CD14-positive monocyte (primary cell): Measurements from ENCODE around the gene UQCRH. TPM values are rescaled to one million over a fixed set of nuclear protein-coding genes. Genes with fewer than 3 reads are reported as not detected.
A peak's percentile ranks its signal among the peaks of the same experiment; 100 is the strongest.
"Not testable (repeated sequence)": the region's sequence is repeated elsewhere in the genome, so short reads cannot be mapped to it uniquely, and the experiment has no call there.

Experiments
- DNase-seq, 3 donors: peaks; one replicate each; pipeline ENCODE4 v3.0.0-alpha.2; 2011 to 2022
- H2AFZ ChIP-seq: 2 replicates; pipeline ENCODE4 v1.6.0; 2012; ENCODE audit warnings: mild to moderate bottlenecking, low read depth, low read length, inconsistent platforms; ENCODE audit not compliant: insufficient read depth, poor library complexity, severe bottlenecking
- H3K27ac ChIP-seq, 2 donors: 1 replicate in 1 of 2; 2 replicates in 1 of 2; pipeline ENCODE4 v1.5.1; 2012 to 2013; ENCODE audit warnings: low read length in 2 of 2, control low read depth in 1 of 2, inconsistent platforms in 1 of 2, low read depth in 1 of 2, mild to moderate bottlenecking in 1 of 2
- H3K27me3 ChIP-seq, 2 donors: one replicate each; pipeline versions ENCODE4 v1.6.0 to v1.6.1; 2011 to 2013; ENCODE audit warnings: low read length in 2 of 2; ENCODE audit not compliant: control insufficient read depth in 2 of 2, insufficient read depth in 2 of 2
- H3K36me3 ChIP-seq, 2 donors: replicated peaks in 1 of 2; 1 replicate in 1 of 2; 2 replicates in 1 of 2; pipeline versions ENCODE4 v1.5.1 to v1.6.1; 2012 to 2013; ENCODE audit warnings: low read length in 2 of 2, control low read depth in 1 of 2, inconsistent platforms in 1 of 2, mild to moderate bottlenecking in 1 of 2; ENCODE audit not compliant: insufficient read depth in 2 of 2, control insufficient read depth in 1 of 2
- H3K4me1 ChIP-seq, 2 donors: 1 replicate in 1 of 2; 2 replicates in 1 of 2; pipeline versions ENCODE4 v1.5.1 to v1.6.1; 2012 to 2013; ENCODE audit warnings: low read length in 2 of 2, control low read depth in 1 of 2, inconsistent platforms in 1 of 2, mild to moderate bottlenecking in 1 of 2, moderate library complexity in 1 of 2; ENCODE audit not compliant: insufficient read depth in 2 of 2, control insufficient read depth in 1 of 2
- H3K4me2 ChIP-seq: replicated peaks from 2 replicates; pipeline ENCODE3; 2012; ENCODE audit warnings: low read length, moderate library complexity, mild to moderate bottlenecking; ENCODE audit not compliant: poor library complexity, severe bottlenecking; ENCODE audit errors: extremely low read depth
- H3K4me3 ChIP-seq, 3 experiments: fragments of 200-600 bp in 1 of 3; sonication (generic) in 1 of 3; replicated peaks in 1 of 3; 1 replicate in 2 of 3; 2 replicates in 1 of 3; pipeline ENCODE4 v1.5.1; 2011 to 2013; ENCODE audit warnings: low read length in 3 of 3, mild to moderate bottlenecking in 3 of 3, control low read depth in 2 of 3, low read depth in 2 of 3, inconsistent platforms in 1 of 3, moderate library complexity in 1 of 3
- H3K79me2 ChIP-seq: 2 replicates; pipeline ENCODE4 v1.6.0; 2012; ENCODE audit warnings: mild to moderate bottlenecking, control low read depth, inconsistent platforms, low read length, moderate library complexity; ENCODE audit not compliant: insufficient read depth
- H3K9ac ChIP-seq: 2 replicates; pipeline ENCODE4 v1.6.0; 2017; ENCODE audit warnings: low read length, mild to moderate bottlenecking; ENCODE audit not compliant: insufficient read depth, poor library complexity, severe bottlenecking
- H3K9me3 ChIP-seq, 2 donors: replicated peaks in 1 of 2; 1 replicate in 1 of 2; 2 replicates in 1 of 2; pipeline versions ENCODE4 v1.5.1 to v1.6.1; 2012 to 2013; ENCODE audit warnings: low read length in 2 of 2, control low read depth in 1 of 2; ENCODE audit not compliant: control insufficient read depth in 1 of 2, insufficient read depth in 1 of 2
- H4K20me1 ChIP-seq: 2 replicates; pipeline ENCODE4 v1.6.0; 2012; ENCODE audit warnings: mild to moderate bottlenecking, low read length, control low read depth, moderate library complexity; ENCODE audit not compliant: insufficient read depth
- H3K27ac Mint-ChIP-seq, 7 donors: one replicate each; pipeline ENCODE4 v1.8.0; 2020; ENCODE audit warnings: mild to moderate bottlenecking in 7 of 7, mixed read lengths in 7 of 7, moderate library complexity in 6 of 7, inconsistent platforms in 2 of 7
- H3K27me3 Mint-ChIP-seq, 3 donors: one replicate each; pipeline ENCODE4 v1.8.0; 2021 to 2022; ENCODE audit warnings: low read depth in 3 of 3, mild to moderate bottlenecking in 3 of 3, mixed read lengths in 3 of 3, moderate library complexity in 3 of 3, inconsistent platforms in 1 of 3
- H3K36me3 Mint-ChIP-seq, 2 donors: one replicate each; pipeline ENCODE4 v1.8.0; 2020; ENCODE audit warnings: mixed read lengths in 2 of 2, inconsistent platforms in 1 of 2, mild to moderate bottlenecking in 1 of 2
- H3K4me1 Mint-ChIP-seq: one replicate; pipeline ENCODE4 v1.8.0; 2020; ENCODE audit warnings: mild to moderate bottlenecking, mixed read lengths
- H3K4me3 Mint-ChIP-seq, 2 donors: one replicate each; pipeline ENCODE4 v1.8.0; 2020; ENCODE audit warnings: mild to moderate bottlenecking in 2 of 2, mixed read lengths in 2 of 2, moderate library complexity in 1 of 2
- H3K9me3 Mint-ChIP-seq, 7 donors: one replicate each; pipeline ENCODE4 v1.8.0; 2020 to 2022; ENCODE audit warnings: mixed read lengths in 7 of 7, mild to moderate bottlenecking in 6 of 7, moderate library complexity in 6 of 7, inconsistent platforms in 2 of 7
- CTCF ChIP-seq: fragments of 200-600 bp; IDR thresholded peaks from one replicate; pipeline ENCODE4 v1.8.0; 2022; ENCODE audit warnings: antibody characterized with exemption, mild to moderate bottlenecking
- WGBS: methylation state at CpG from one replicate; pipeline ENCODE4 v1.1.5; 2013; ENCODE audit warnings: missing lambda C conversion rate; ENCODE audit not compliant: insufficient coverage; 5-methylcytosine and 5-hydroxymethylcytosine counted together
- intact Hi-C, 2 donors: fragments of 100-400 bp; cut with micrococcal nuclease; formaldehyde crosslinking; loops; one replicate each; pipeline versions ENCODE4 v1.15.0 to v1.15.1; 2023
- polyA plus RNA-seq, 3 donors: library from polyadenylated mRNA; depleted of rRNA in 1 of 3; unstranded in 2 of 3; stranded (reverse) in 1 of 3; fragments of 300-500 nt in 2 of 3; fragments of >200 nt in 1 of 3; fragmentation: Illumina TruSeq in 2 of 3; gene quantifications; 1 replicate in 2 of 3; 2 replicates in 1 of 3; pipeline ENCODE4 v1.2.3, GENCODE V29; 2012 to 2021

UQCRH gene
- polyA plus RNA-seq, 3 donors = 261 to 341 (median 266) TPM

DNA sequence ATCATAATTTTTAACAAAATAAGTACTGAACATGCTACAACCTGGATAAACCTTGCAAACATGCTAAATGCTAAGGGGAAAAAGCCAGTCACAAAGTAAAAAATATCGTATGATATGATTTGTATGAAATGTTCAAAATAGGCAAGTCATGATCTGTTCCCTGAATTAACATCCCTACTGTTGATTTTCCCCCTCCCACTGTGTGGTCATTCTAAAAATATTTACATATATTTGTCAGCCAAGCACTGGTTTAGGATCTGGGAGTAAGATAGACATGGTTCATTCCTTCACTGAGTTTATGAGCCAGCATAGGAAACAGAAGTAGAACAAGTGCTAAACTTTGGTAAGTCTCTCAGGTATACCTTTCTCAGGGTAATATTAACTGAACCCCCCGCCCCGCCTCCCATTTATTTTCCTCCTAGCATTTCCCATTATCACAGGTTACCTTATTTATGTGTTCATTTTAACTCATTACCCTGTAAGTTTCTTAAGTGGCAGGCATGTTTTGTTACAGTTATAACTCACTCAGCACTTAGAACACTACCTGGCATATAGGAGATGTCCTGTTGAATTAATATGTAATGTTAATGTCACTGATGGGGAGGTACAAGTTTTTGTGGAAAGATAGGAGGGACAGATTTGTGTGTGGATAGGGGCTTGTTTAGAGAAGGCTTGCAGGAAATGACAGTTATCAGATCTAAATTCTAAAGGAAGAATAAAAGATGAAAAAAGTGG is 12.3 kb downstream of the UQCRH start:
- peaks cover 59 to 67% of the 10 kb centered on the region in 2 donors for H3K36me3 ChIP-seq

GRCh38 chr1:46317323-46317722 is 13.8 kb downstream of the UQCRH start:
- H3K4me3 ChIP-seq = no peak overlapping the region

More for the DNA sequence above, 12.3 kb downstream of the UQCRH start:
- Mint-ChIP-seq H3K4me1 (no peaks in the 10 kb centered on the region), H3K27ac (peak overlapping the region in 2 of 7 donors; percentile 9 to 33), H3K9me3 (no peaks in the 10 kb centered on the region), H3K36me3 (peaks cover 47 to 72% of the 10 kb centered on the region in 2 donors), H3K4me3 (no peak overlapping the region), H3K27me3 (peaks cover 0 to 2% (median 0%) of the 10 kb centered on the region in 3 donors)
- H3K27me3 ChIP-seq = no peaks in the 10 kb centered on the region
- H2AFZ ChIP-seq = no peak overlapping the region
- H3K79me2 ChIP-seq = no peaks in the 10 kb centered on the region
- no peaks in the 10 kb centered on the region for H4K20me1 ChIP-seq
- peak overlapping the region in 1 of 2 donors; percentile 8 for H3K27ac ChIP-seq
- intact Hi-C loops = no loop called here
- H3K4me1 ChIP-seq = no peaks in the 10 kb centered on the region
- no peak for TF ChIP-seq CTCF
- DNase-seq = no peak
- no peak overlapping the region for H3K9ac ChIP-seq
- no peak overlapping the region for H3K4me3 ChIP-seq
- WGBS = no CpG with 5 or more reads among the region's 3 CpGs
- H3K9me3 ChIP-seq = no peaks in the 10 kb centered on the region
- H3K4me2 ChIP-seq = no peak overlapping the region

DNA sequence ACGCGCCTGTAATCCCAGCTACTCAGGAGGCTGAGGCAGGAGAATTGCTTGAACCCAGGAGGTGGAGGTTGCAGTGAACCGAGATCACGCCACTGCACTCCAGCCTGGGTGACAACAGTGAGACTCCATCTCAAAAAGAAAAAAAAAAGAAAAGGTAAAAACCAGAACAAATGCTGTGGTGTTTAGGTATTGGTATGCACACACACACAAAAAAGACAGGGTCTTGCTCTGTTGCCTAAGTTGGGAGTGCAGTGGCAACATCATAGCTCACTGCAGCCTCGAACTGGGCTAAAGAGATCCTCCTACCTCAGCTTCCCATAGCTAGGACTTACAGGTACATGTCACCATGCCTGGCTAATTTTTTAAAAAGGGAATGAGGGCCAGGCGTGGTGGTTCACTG is 15.8 kb downstream of the UQCRH start:
- H3K4me1 Mint-ChIP-seq, H3K27me3 ChIP-seq, H2AFZ ChIP-seq, intact Hi-C loops, H3K4me2 ChIP-seq, H3K4me1 ChIP-seq, DNase-seq, H3K27me3 Mint-ChIP-seq, H3K4me3 ChIP-seq, H3K79me2 ChIP-seq, H3K27ac Mint-ChIP-seq, H3K9me3 Mint-ChIP-seq, H3K9ac ChIP-seq, H3K27ac ChIP-seq, H3K4me3 Mint-ChIP-seq, H3K9me3 ChIP-seq, H4K20me1 ChIP-seq: not testable (repeated sequence)
- WGBS = 98% methylated on average over 3 of the region's 6 CpGs
- H3K36me3 ChIP-seq = peaks cover 27 to 33% of the 10 kb centered on the region in 2 donors
- peaks cover 25 to 41% of the 10 kb centered on the region in 2 donors for H3K36me3 Mint-ChIP-seq

More at GRCh38 chr1:46317323-46317722, 13.8 kb downstream of the UQCRH start:
- H4K20me1 ChIP-seq = no peaks in the 10 kb centered on the region
- H3K36me3 ChIP-seq = peaks cover 45 to 52% of the 10 kb centered on the region in 2 donors
- Mint-ChIP-seq H3K27ac (no peak overlapping the region), H3K36me3 (peaks cover 37 to 59% of the 10 kb centered on the region in 2 donors), H3K9me3 (no peaks in the 10 kb centered on the region), H3K4me1 (no peaks in the 10 kb centered on the region), H3K4me3 (no peak overlapping the region), H3K27me3 (peaks cover 0 to 2% (median 0%) of the 10 kb centered on the region in 3 donors)
- no CpG with 5 or more reads among the region's 1 CpG for WGBS
- H2AFZ ChIP-seq = no peak overlapping the region
- H3K4me2 ChIP-seq = no peak overlapping the region
- H3K9me3 ChIP-seq = no peaks in the 10 kb centered on the region
- intact Hi-C loops = no loop called here
- H3K9ac ChIP-seq = no peak overlapping the region
- DNase-seq = no peak
- H3K4me1 ChIP-seq = no peaks in the 10 kb centered on the region
- no peaks in the 10 kb centered on the region for H3K27me3 ChIP-seq
- H3K27ac ChIP-seq = no peak overlapping the region
- no peak for TF ChIP-seq CTCF
- no peaks in the 10 kb centered on the region for H3K79me2 ChIP-seq
